GM23338 (cell line): ENCODE results near the gene UBE2J1. TPM values are rescaled to one million over a fixed set of nuclear protein-coding genes. Genes with fewer than 3 reads are reported as not detected.

Source experiments
- ZNF114 ChIP-seq: fragments of 250-450 bp; sonication (Bioruptor Pico); IDR thresholded peaks from 2 replicates; pipeline ENCODE4 v1.5.0; 2020; ENCODE audit warnings: mild to moderate bottlenecking, moderate library complexity
- ZNF331 ChIP-seq: fragments of 250-450 bp; sonication (Bioruptor Pico); IDR thresholded peaks from 2 replicates; pipeline ENCODE4 v1.5.0; 2020; ENCODE audit warnings: low read depth, mild to moderate bottlenecking, moderate library complexity
- polyA plus RNA-seq: library from polyadenylated mRNA; unstranded; fragments of >200 nt; fragmentation: Nextera tagmentation; extraction: Ambion mirVana; gene quantifications from 2 replicates; pipeline ENCODE4 v1.2.1, GENCODE V29; 2016
- total RNA-seq: library from RNA; depleted of rRNA; stranded (reverse); fragments of >200 nt; shearing (Covaris generic); gene quantifications from 2 replicates; pipeline ENCODE4 v1.2.3, GENCODE V29; 2014; rRNA removed
- TF ChIP-seq, protein P1 (sequence below): fragments of 250-450 bp; sonication (Bioruptor Pico); IDR thresholded peaks from 2 replicates; pipeline ENCODE4 v1.5.0; 2020; ENCODE audit warnings: mild to moderate bottlenecking, moderate library complexity

UBE2J1 gene
- total and polyA plus RNA-seq, 2 experiments from 2014 or later = 7.5 to 13.1 TPM

DNA sequence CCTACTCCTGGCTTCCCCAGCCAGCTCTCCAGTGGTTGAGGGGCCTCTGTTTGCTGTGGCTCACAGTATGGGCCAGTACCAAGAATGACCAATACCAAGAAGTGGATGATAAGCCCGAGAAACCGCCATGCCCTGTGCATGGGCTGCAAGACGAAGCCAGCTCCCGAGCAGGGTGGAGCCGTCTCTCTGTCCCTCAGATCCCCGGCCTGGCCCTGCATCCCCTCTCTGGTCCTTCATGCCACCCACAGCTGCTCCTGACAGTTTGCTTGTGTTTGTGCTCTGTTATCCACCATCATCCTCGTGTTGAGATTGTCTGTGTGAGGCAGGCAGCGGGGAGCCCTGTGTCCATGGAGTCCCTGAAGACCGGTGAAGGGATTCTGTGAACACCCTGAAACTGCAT lies 73.6 kb downstream of the UBE2J1 start (continued):
- TF ChIP-seq, protein P1, sequence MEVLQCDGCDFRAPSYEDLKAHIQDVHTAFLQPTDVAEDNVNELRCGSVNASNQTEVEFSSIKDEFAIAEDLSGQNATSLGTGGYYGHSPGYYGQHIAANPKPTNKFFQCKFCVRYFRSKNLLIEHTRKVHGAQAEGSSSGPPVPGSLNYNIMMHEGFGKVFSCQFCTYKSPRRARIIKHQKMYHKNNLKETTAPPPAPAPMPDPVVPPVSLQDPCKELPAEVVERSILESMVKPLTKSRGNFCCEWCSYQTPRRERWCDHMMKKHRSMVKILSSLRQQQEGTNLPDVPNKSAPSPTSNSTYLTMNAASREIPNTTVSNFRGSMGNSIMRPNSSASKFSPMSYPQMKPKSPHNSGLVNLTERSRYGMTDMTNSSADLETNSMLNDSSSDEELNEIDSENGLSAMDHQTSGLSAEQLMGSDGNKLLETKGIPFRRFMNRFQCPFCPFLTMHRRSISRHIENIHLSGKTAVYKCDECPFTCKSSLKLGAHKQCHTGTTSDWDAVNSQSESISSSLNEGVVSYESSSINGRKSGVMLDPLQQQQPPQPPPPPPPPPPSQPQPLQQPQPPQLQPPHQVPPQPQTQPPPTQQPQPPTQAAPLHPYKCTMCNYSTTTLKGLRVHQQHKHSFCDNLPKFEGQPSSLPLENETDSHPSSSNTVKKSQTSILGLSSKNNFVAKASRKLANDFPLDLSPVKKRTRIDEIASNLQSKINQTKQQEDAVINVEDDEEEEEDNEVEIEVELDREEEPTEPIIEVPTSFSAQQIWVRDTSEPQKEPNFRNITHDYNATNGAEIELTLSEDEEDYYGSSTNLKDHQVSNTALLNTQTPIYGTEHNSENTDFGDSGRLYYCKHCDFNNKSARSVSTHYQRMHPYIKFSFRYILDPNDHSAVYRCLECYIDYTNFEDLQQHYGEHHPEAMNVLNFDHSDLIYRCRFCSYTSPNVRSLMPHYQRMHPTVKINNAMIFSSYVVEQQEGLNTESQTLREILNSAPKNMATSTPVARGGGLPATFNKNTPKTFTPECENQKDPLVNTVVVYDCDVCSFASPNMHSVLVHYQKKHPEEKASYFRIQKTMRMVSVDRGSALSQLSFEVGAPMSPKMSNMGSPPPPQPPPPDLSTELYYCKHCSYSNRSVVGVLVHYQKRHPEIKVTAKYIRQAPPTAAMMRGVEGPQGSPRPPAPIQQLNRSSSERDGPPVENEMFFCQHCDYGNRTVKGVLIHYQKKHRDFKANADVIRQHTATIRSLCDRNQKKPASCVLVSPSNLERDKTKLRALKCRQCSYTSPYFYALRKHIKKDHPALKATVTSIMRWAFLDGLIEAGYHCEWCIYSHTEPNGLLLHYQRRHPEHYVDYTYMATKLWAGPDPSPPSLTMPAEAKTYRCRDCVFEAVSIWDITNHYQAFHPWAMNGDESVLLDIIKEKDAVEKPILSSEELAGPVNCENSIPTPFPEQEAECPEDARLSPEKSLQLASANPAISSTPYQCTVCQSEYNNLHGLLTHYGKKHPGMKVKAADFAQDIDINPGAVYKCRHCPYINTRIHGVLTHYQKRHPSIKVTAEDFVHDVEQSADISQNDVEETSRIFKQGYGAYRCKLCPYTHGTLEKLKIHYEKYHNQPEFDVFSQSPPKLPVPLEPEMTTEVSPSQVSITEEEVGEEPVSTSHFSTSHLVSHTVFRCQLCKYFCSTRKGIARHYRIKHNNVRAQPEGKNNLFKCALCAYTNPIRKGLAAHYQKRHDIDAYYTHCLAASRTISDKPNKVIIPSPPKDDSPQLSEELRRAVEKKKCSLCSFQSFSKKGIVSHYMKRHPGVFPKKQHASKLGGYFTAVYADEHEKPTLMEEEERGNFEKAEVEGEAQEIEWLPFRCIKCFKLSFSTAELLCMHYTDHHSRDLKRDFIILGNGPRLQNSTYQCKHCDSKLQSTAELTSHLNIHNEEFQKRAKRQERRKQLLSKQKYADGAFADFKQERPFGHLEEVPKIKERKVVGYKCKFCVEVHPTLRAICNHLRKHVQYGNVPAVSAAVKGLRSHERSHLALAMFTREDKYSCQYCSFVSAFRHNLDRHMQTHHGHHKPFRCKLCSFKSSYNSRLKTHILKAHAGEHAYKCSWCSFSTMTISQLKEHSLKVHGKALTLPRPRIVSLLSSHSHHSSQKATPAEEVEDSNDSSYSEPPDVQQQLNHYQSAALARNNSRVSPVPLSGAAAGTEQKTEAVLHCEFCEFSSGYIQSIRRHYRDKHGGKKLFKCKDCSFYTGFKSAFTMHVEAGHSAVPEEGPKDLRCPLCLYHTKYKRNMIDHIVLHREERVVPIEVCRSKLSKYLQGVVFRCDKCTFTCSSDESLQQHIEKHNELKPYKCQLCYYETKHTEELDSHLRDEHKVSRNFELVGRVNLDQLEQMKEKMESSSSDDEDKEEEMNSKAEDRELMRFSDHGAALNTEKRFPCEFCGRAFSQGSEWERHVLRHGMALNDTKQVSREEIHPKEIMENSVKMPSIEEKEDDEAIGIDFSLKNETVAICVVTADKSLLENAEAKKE = no peak
- no peak for TF ChIP-seq ZNF114 (CRISPR knock-in tag)
- no peak for TF ChIP-seq ZNF331

Other genes starting within 250 kb of the UBE2J1 start
- gene SRSF12, start 234.7 kb downstream of the UBE2J1 start, total RNA-seq = 2.6 and 3.6 TPM in 2 replicates
- 2.3 and 3.6 TPM in 2 replicates for gene SRSF12, start 234.7 kb downstream of the UBE2J1 start, polyA plus RNA-seq
- 10.2 and 13.9 TPM in 2 replicates for gene PM20D2, start 206.7 kb downstream of the UBE2J1 start, total RNA-seq
- gene PM20D2, start 206.7 kb downstream of the UBE2J1 start, polyA plus RNA-seq = 3.4 and 4.4 TPM in 2 replicates
- gene GABRR1, start 135.4 kb downstream of the UBE2J1 start, total RNA-seq = 0.14 and 0.16 TPM in 2 replicates
- gene GABRR1, start 135.4 kb downstream of the UBE2J1 start, polyA plus RNA-seq = 0.12 and 0.37 TPM in 2 replicates
- gene GABRR2, start 37.4 kb downstream of the UBE2J1 start, total RNA-seq = 0.39 TPM in 1 of 2 replicates, not detected in the other
- gene GABRR2, start 37.4 kb downstream of the UBE2J1 start, polyA plus RNA-seq = not detected in 2 replicates
- gene RRAGD, start 59.6 kb upstream of the UBE2J1 start, total RNA-seq = 20.1 and 22.1 TPM in 2 replicates
- 7.0 and 8.5 TPM in 2 replicates for gene RRAGD, start 59.6 kb upstream of the UBE2J1 start, polyA plus RNA-seq
- gene ANKRD6, start 80.4 kb upstream of the UBE2J1 start, total RNA-seq = 9.2 and 20.4 TPM in 2 replicates
- gene ANKRD6, start 80.4 kb upstream of the UBE2J1 start, polyA plus RNA-seq = 2.1 and 3.2 TPM in 2 replicates